CD4-positive, alpha-beta T cell treated with Interleukin-12 subunit alpha and Interleukin-12 subunit beta, for 1 hour (primary cell): ENCODE results near the gene SAMD9L.
A peak's percentile ranks its signal among the peaks of the same experiment; 100 is the strongest.

ENCODE experiments used
- DNase-seq: peaks from one replicate; pipeline ENCODE4 v3.0.0-alpha.2; 2020

Gene SAMD9L

GRCh38 chr7:93148144-93148543, at the start of gene SAMD9L:
Gene SAMD9L (minus strand): TSS chr7:93148385. CDS start chr7:93135971, 12,414 bp downstream.
- peak; percentile 32 for DNase-seq

- no peak for DNase-seq
Observed at GRCh38 chr7:93196336-93196735, 48.2 kb upstream of the SAMD9L start.

GRCh38 chr7:93194386-93194785, 46.2 kb upstream of the SAMD9L start:
- DNase-seq: no peak

- DNase-seq: no peak
Observed at GRCh38 chr7:93188870-93189634, 40.9 kb upstream of the SAMD9L start.

- no peak for DNase-seq
Observed at GRCh38 chr7:93185303-93186027, 37.3 kb upstream of the SAMD9L start.

- DNase-seq: no peak
Observed at GRCh38 chr7:93179173-93179572, 31.0 kb upstream of the SAMD9L start.

- no peak for DNase-seq
Observed at GRCh38 chr7:93178213-93178612, 30.0 kb upstream of the SAMD9L start.

GRCh38 chr7:93176992-93177580, 28.9 kb upstream of the SAMD9L start:
- no peak for DNase-seq

GRCh38 chr7:93175219-93175618, 27.0 kb upstream of the SAMD9L start:
- no peak for DNase-seq

- no peak for DNase-seq
Observed at GRCh38 chr7:93172683-93173082, 24.5 kb upstream of the SAMD9L start.

GRCh38 chr7:93171606-93172226, 23.5 kb upstream of the SAMD9L start:
- DNase-seq: no peak

GRCh38 chr7:93165447-93165846, 17.3 kb upstream of the SAMD9L start:
- DNase-seq: peak; percentile 46

GRCh38 chr7:93164766-93165165, 16.6 kb upstream of the SAMD9L start:
- DNase-seq: no peak

GRCh38 chr7:93161181-93161762, 13.1 kb upstream of the SAMD9L start:
- DNase-seq: no peak

GRCh38 chr7:93160410-93160809, 12.2 kb upstream of the SAMD9L start:
- DNase-seq: no peak

- no peak for DNase-seq
Observed at GRCh38 chr7:93159490-93159889, 11.3 kb upstream of the SAMD9L start.

- DNase-seq: no peak
Observed at GRCh38 chr7:93156884-93157283, 8.7 kb upstream of the SAMD9L start.

- no peak for DNase-seq
Observed at GRCh38 chr7:93150200-93150835, 2.1 kb upstream of the SAMD9L start.

- DNase-seq: no peak
Observed at GRCh38 chr7:93148727-93149126, 542 bp upstream of the SAMD9L start.

- peak; percentile 54 for DNase-seq
Observed at GRCh38 chr7:93147363-93147762, 822 bp downstream of the SAMD9L start.

GRCh38 chr7:93146472-93147141, 1.6 kb downstream of the SAMD9L start:
- no peak for DNase-seq

GRCh38 chr7:93146036-93146435, 2.1 kb downstream of the SAMD9L start:
- no peak for DNase-seq
